Anterior cingulate cortex (tissue), 58 donors: ENCODE measurements around the gene SEPTIN3.

Source experiments
- DNase-seq, 58 donors: peaks; one replicate each; lab custom pipeline; 2025; lab: John Stamatoyannopoulos, UW

Gene SEPTIN3

DNA sequence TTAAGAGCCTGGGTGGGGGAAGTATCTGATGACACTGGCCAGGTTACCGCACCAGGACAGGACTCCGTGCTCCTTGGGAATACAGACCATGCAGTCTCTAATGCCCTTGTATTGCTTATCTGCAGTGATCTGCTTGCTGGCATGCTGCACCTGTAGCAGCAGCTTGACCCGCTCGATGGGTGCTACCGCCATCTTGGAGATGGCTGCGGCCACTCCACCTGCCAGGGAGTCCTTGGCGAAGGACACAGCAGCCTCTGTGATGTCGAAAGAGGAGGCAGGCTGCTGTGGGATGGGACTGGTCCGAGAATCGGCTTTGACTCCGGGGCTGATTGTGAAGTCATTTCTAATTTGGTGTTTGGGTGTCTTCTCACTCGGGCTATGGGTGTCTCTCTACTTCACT, 32.5 kb downstream of the SEPTIN3 start:
- DNase-seq = no peak

- DNase-seq = no peak
These were observed 38.7 kb downstream of the SEPTIN3 start for GRCh38 chr22:42007922-42008321.

GRCh38 chr22:42010778-42011177, 41.5 kb downstream of the SEPTIN3 start:
- no peak for DNase-seq

DNA sequence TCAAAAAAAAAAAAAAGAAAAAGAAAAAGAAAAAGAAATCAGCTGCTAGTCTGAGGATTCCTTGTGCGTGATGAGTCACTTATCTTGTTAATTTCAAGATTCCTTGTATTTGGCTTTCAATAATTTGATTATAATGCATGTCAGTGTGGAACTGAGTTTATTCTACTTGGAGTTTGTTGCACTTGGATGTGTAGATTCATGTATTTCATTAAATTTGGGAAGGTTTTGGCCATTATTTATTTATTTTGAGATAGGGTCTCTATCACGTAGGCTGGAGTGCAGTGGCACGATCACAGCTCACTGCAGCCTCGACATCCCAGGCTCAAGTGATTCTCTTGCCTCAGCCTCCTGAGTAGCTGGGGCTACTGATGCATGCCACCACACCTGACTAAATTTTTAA, 44.1 kb downstream of the SEPTIN3 start:
- DNase-seq = no peak

DNA sequence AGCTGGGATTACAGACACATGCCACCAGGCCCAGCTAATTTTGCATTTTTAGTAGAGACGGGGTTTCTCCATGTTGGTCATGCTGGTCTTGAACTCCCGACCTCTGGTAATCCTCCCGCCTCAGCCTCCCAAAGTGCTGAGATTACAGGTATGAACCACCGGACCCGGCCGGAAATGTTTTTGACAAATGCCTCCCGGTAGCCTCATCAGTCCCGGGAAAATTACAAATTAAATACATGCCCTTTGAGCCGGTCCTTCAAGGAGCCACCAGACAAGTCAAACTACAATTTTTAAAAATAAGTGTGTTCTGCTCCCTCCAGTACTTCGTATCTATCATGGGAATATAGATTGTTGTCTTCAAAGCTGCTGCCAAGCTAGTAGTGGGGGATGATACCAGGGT, 46.9 kb downstream of the SEPTIN3 start:
- DNase-seq = no peak

- DNase-seq = no peak
These were observed 49.0 kb downstream of the SEPTIN3 start for GRCh38 chr22:42018224-42018623.
